ENCODE results near the gene CADPS. TPM values are rescaled to one million over a fixed set of nuclear protein-coding genes. Genes with fewer than 3 reads are reported as not detected.

Gene CADPS
- total RNA-seq, 1 experiment from 2014 or later: 7.0 TPM

- H3K4me3 Mint-ChIP-seq: no peak overlapping the region
- POLR2A ChIA-PET: no interaction called here
- ATAC-seq (no peak), DNase-seq (ENCODE audit: low spot score) (no peak)
- no peaks in the 10 kb centered on the region for H3K36me3 Mint-ChIP-seq
- CTCF ChIA-PET: no interaction called here
- TF ChIP-seq ZNF416 (CRISPR knock-in tag; IDR thresholded peaks at IDR 0.05): no peak
- no peak for TF ChIP-seq ZNF532 (CRISPR knock-in tag; IDR thresholded peaks at IDR 0.05; ENCODE audit: borderline replicate concordance)
- no peak for TF ChIP-seq ETV6 (CRISPR knock-in tag; IDR thresholded peaks at IDR 0.05)
- TF ChIP-seq SMAD3 (CRISPR knock-in tag; IDR thresholded peaks at IDR 0.05; ENCODE audit: borderline replicate concordance): no peak
- no peak for TF ChIP-seq USF1 (CRISPR knock-in tag; IDR thresholded peaks at IDR 0.05)
- no peak for TF ChIP-seq NR2C2 (CRISPR knock-in tag; IDR thresholded peaks at IDR 0.05)
- no peak for TF ChIP-seq ZNF219 (CRISPR knock-in tag; IDR thresholded peaks at IDR 0.05; ENCODE audit: borderline replicate concordance)
- TF ChIP-seq NR3C1 (CRISPR knock-in tag; conservative IDR thresholded peaks at IDR 0.05; ENCODE audit: low read depth): no peak
- TF ChIP-seq ZNF423 (CRISPR knock-in tag; IDR thresholded peaks at IDR 0.05): no peak
- TF ChIP-seq MXD4 (CRISPR knock-in tag; IDR thresholded peaks at IDR 0.05; ENCODE audit: borderline replicate concordance): no peak
- no peak for TF ChIP-seq CTCF (IDR thresholded peaks at IDR 0.05)
- TF ChIP-seq FOXP1 (CRISPR knock-in tag; IDR thresholded peaks at IDR 0.05; ENCODE audit: borderline replicate concordance): no peak
- TF ChIP-seq ZNF317 (CRISPR knock-in tag; IDR thresholded peaks at IDR 0.05; ENCODE audit: borderline replicate concordance, low read depth): no peak
- no peak overlapping the region for H3K27ac Mint-ChIP-seq
- peaks cover 17% of the 10 kb centered on the region for H3K4me1 Mint-ChIP-seq
- no peaks in the 10 kb centered on the region for H3K27me3 Mint-ChIP-seq (ENCODE audit: low read depth)
- H3K9me3 Mint-ChIP-seq: no peaks in the 10 kb centered on the region
These were observed 62.6 kb downstream of the CADPS start for GRCh38 chr3:62812631-62813030.

- Mint-ChIP-seq H3K4me1 (peaks cover 11% of the 10 kb centered on the region), H3K27ac (no peak overlapping the region), H3K36me3 (no peaks in the 10 kb centered on the region), H3K27me3 (ENCODE audit: low read depth) (no peaks in the 10 kb centered on the region), H3K9me3 (no peaks in the 10 kb centered on the region), H3K4me3 (no peak overlapping the region)
- ChIA-PET CTCF (interaction anchor here (0.5 to 1.6 kb wide), 3 partner anchors 8 to 145 kb away, joined by 3 to 9 read pairs (median 4); no protein-coding TSS in a partner anchor), POLR2A (interaction anchor here (0.6 kb wide), 1 partner anchor 347 kb away, joined by 3 read pairs; no protein-coding TSS in a partner anchor)
- no peak for ATAC-seq
- TF ChIP-seq TP53 (CRISPR knock-in tag; IDR thresholded peaks at IDR 0.05) (no peak), ZNF416 (CRISPR knock-in tag; IDR thresholded peaks at IDR 0.05) (no peak), ZNF232 (CRISPR knock-in tag; IDR thresholded peaks at IDR 0.05) (no peak), CTCF (IDR thresholded peaks at IDR 0.05) (no peak), E2F5 (CRISPR knock-in tag; IDR thresholded peaks at IDR 0.05) (no peak), IRF2 (CRISPR knock-in tag; IDR thresholded peaks at IDR 0.05; ENCODE audit: borderline replicate concordance, low read depth) (no peak)
- no peak for DNase-seq (ENCODE audit: low spot score)
These were observed 64.1 kb downstream of the CADPS start for GRCh38 chr3:62811119-62811518.
